SKM-1 treated with dmso at 0.1 percent for 144 hours (cell line): ENCODE measurements around the gene CADM1.

Source experiments
- DNase-seq: peaks from one replicate; lab custom pipeline; 2025; ENCODE audit not compliant: unreplicated experiment; lab: John Stamatoyannopoulos, UW

Gene CADM1

GRCh38 chr11:115290479-115290878 lies 213.7 kb downstream of the CADM1 start:
- DNase-seq, result no peak

GRCh38 chr11:115287266-115287665 lies 216.9 kb downstream of the CADM1 start:
- DNase-seq, result no peak

DNA sequence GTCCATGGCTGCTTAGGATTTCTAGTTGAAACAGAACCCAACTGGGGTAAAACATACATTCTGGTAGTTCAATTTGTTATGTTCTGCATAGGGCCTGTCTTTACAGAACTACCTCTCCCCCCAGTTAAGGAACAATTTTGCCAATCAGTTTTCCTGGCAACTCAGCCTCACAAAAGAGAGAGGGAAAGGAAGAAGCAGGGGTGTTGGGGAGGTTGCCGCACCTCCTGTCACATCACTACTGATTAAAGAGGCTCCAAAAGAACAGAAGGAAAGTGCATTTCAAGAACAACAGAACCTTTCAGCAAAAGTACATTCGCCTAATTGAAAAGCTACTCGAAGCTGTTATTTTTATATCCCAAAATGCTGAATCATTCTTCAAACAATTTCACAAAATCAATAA lies 217.6 kb downstream of the CADM1 start:
- DNase-seq, result no peak

DNA sequence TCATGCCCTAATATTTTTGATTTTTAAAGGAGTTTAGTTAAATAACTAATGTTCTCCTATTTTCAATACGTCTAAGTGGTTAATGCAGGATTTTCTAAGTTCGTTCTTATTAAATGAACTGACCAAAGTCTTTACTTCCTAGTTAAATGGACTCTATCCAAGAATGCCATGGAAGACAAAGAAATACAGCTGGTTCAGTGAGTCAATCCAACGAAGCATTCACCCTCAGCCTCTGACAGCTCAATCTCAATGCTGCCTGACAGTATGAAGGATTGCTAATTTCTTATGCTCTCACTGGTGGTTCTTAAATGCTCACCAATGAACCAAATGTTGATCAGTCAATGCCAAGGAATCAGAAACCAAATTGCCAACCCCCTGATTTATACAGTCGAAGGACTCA lies 219.4 kb downstream of the CADM1 start:
- DNase-seq, result no peak

DNA sequence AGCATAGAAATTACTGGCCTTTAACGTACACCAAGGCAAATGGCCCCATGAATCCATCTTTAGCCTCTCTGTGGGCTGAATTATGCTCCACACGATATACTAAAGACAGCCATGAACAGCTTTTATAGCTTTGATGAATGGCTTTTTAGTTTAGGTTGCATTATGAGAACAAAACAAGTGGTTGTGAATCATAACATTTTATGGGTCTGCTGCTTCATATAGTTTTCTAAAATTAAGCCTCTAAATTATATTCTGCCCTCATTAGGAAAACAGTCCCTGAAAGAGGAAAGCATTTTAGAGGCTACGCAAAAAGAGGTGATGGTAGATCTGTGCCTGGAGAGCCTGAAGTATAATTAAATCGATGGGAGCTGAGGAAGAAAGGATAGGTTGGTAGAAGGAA lies 221.3 kb downstream of the CADM1 start:
- DNase-seq, result no peak

DNA sequence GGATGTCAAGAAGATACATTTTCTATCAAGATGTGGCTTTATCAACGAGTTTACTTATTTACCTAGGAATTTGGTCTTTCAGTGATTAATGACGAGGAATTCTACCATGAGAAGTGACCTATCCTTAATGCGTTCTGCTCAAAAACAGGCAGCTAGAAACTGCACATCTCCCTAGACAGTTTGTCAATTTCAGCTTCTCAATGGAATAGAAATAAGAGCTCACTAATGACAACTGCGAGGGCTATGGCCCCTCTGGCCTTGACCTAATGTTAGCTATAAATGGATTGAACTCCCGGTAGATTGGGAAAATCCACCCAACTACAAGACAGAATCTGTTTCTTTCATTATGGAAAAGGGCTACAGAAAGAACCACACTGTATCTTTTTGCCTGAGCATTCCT lies 223.4 kb downstream of the CADM1 start:
- no peak for DNase-seq

DNA sequence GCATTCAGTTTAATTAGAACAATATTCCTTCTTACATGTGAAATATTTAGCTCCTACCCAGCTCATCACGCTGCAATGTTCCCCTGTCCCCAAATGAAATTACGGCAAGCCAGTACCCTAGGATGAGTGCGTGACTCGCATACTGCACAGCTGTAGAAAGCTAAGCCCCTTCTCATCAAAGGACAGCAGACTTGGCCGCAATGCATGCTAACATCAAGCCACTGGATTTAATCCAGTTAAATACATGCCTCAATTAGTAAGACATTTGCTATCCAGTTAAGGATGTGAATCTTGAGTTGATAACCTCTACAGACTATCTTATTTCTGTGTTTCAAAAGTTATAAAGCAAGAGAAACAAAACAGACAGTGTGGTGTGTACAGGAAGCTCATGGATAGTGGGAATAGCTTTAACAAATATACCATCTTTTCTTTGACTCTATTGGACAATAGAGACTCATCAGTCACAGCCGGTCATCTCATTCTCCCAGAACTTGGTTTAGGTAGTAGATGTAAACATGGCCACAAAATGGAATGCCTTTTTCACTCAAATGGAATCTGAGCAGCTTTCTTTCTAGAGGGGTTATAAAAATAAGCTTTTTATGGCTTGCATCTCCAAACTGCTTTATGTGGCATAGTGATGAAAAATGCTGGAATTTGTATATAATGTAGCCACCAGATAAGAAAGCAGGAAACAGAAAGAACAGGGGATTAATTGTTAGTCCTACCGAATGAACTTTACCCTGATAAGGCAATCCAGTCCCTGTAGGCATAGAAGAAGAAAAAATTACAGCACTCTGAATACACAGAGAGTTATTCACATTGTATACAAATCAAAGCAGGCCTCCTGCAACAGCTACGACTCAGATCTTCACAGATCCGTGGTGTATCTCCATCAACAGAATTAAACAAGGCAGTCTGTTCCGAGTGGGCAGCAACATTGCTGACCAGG lies 224.1 kb downstream of the CADM1 start:
- DNase-seq, result no peak

- DNase-seq, result no peak
Observed at GRCh38 chr11:115276799-115277198, 227.4 kb downstream of the CADM1 start.

DNA sequence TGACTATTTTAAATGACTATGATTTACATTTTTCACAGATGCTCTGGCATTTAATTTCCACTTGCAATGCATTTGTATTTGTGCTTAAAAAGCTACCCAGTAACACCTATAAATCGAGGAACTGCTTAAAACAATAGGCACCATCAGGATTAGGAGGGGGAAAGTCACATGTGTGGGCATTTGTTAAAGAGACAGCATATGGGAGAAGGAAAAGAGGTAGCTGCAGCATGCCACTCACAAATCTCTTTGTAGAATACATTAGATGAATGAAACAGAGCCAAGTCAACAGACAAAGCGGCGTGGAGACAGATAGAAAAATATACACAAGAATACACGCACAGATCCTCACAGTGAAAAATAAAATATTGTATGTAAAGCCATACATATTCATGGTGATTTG lies 228.0 kb downstream of the CADM1 start:
- no peak for DNase-seq

- DNase-seq, result no peak
Observed at GRCh38 chr11:115275045-115275444, 229.2 kb downstream of the CADM1 start.

GRCh38 chr11:115272925-115273324 lies 231.3 kb downstream of the CADM1 start:
- no peak for DNase-seq

DNA sequence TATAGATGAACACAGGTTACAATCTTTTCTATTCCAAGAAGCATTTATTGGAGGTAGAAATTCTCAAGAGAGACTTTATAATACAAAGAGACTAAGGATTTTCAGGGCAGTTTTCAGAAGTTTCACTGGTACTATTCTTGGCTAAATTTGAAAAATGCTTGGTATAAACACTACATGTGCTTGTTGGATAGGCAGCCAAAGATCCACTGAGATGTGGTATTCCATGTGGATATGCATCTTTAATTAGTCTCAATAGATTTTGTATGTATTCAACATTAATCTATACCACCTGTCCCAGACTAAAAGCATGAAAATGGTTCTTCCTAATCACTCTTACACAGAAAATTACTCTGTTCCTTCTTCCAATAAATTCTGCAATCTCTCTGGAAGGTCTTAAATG lies 232.6 kb downstream of the CADM1 start:
- no peak for DNase-seq

- DNase-seq, result no peak
Observed at GRCh38 chr11:115269191-115269950, 234.8 kb downstream of the CADM1 start.

DNA sequence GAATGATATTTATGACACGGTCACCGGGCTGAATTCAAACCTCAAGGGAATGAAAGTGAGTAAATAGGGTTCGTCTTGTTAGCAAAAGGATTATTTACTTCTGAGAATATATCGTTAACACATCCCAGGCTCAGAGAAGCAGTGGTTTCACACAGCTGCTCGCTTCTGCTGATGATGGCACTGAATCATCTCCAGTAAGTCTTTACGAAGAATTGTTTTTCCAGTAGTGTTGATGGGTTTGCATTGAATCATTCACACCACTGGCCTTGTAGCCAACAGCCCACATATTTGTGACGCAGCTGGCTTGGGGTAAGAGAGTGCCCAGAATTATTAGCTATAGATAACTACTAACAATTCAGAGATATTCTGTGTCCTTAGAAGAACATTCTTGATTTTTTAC lies 236.3 kb downstream of the CADM1 start:
- DNase-seq, result no peak

DNA sequence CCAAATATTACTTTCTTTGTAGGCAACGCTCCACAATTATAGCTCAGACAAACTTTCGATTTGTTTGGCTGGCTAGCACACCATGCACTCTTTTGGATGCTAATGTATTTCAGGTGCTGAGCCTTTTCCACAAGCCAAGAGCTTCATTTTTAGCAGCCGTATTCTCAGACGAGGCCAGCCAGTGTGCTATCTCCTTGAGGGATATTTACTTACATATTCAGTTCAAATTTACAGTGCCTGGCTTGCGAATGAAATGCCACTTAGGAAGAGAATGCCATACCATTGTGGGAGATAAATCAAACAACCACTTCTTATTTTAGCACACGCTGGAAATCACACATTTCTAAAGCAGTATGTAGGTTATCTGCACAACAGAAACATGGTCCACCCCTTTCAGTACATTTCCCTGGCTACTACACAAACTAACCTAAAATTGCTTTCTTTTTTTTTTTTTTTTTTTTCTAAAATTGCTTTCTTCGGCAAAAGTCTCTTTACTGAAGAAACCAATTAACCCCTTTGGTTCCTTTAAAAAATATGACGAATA lies 236.9 kb downstream of the CADM1 start:
- DNase-seq, result no peak

GRCh38 chr11:115266066-115266639 lies 238.1 kb downstream of the CADM1 start:
- DNase-seq, result no peak

GRCh38 chr11:115263799-115264656 lies 240.2 kb downstream of the CADM1 start:
- DNase-seq, result no peak

GRCh38 chr11:115258216-115258615 lies 246.0 kb downstream of the CADM1 start:
- DNase-seq, result no peak

- DNase-seq, result no peak
Observed at GRCh38 chr11:115257678-115258077, 246.5 kb downstream of the CADM1 start.

DNA sequence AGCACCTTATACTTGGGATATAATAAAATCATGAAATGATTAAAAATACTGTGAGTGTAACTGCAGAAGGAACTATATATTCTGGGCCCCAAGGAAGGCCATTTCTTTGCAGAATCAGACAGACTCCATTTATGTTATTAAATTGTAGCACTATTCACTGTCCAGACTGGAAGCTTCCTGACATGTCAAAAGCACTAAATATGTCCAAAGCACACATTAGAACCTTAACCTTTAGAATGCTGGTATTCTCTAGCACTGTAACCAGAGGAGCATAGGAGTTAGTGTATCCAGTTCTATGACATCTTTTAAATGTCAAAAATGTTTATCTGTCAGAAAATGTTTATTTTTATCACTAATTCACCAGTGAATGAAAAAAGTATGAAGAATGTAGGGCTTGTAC lies 246.9 kb downstream of the CADM1 start:
- DNase-seq, result no peak
